Measurements from ENCODE around the gene IAH1.

Gene IAH1

DNA sequence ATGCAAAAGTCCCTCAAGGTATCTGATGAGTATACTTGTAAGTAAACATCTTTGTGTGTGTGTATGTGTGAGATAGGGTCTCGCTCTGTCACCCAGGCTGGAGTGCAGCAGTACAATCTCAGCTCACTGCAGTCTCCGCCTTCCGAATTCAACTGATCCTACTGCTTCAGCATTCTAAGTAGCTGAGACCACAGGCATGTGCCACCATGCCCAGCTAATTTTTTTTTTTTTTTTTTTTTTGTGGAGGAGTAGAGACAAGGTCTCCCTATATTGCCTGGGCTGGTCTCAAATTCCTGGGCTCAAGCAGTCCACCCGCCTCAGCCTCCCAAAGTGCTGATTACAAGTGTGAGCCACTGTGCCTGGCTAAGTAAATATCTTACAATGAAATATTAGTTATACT, 58.1 kb downstream of the IAH1 start:
- no peak for DNase-seq
- H3K9me3 ChIP-seq (ENCODE audit: control insufficient read depth, low read length): no peaks in the 10 kb centered on the region
- no peak overlapping the region for H3K4me2 ChIP-seq (ENCODE audit: low read length, poor library complexity, severe bottlenecking)
- H2BK120ac ChIP-seq (ENCODE audit: low read depth, low read length): no peak overlapping the region
- H3K27ac ChIP-seq (ENCODE audit: low read length, poor library complexity, severe bottlenecking): no peak overlapping the region
- H3K79me1 ChIP-seq (replicated peaks; ENCODE audit: low read length, poor library complexity, severe bottlenecking): peaks cover 26% of the 10 kb centered on the region
- H3K36me3 ChIP-seq (ENCODE audit: control insufficient read depth in 1 of 2, insufficient read depth in 2 of 2, low read depth in 1 of 2, low read length in 2 of 2): peaks cover 15 to 80% of the 10 kb centered on the region in 2 experiments
- 100% methylated on average over 1 of the region's 4 CpGs for WGBS
- no peak overlapping the region for H2BK5ac ChIP-seq (ENCODE audit: low read depth, low read length, poor library complexity, severe bottlenecking)
- H3K4me1 ChIP-seq (ENCODE audit: control insufficient read depth, insufficient read depth, low read depth, low read length): peaks cover 4% of the 10 kb centered on the region
- no peak overlapping the region for H3K14ac ChIP-seq (ENCODE audit: low read length in 2 of 2)
- no peak overlapping the region for H2BK12ac ChIP-seq (ENCODE audit: low read length in 2 of 2)
- H3K23ac ChIP-seq (ENCODE audit: low read length in 2 of 2): no peak overlapping the region
- no peak overlapping the region for H3K9ac ChIP-seq (ENCODE audit: low read length)
- H2AFZ ChIP-seq (ENCODE audit: low read depth, low read length): no peak overlapping the region
- no peak overlapping the region for H2BK15ac ChIP-seq (ENCODE audit: low read depth, poor library complexity, severe bottlenecking)
- H2AK5ac ChIP-seq (ENCODE audit: low read length, severe bottlenecking): no peak overlapping the region
- H4K8ac ChIP-seq (ENCODE audit: low read length): no peak overlapping the region
- no peaks in the 10 kb centered on the region for H3K27me3 ChIP-seq (ENCODE audit: control insufficient read depth in 1 of 2, insufficient read depth in 1 of 2, low read length in 2 of 2)
- no peak overlapping the region for H3K4me3 ChIP-seq (ENCODE audit: insufficient read depth in 1 of 2, low read depth in 1 of 2, low read length in 2 of 2)
- peak overlapping the region in 1 of 2 experiments; percentile 40 for H3K18ac ChIP-seq (ENCODE audit: low read depth in 1 of 2, low read length in 2 of 2)
- no peak overlapping the region for H3K4ac ChIP-seq (ENCODE audit: low read depth in 1 of 2, low read length in 2 of 2)
- no peak overlapping the region for H4K91ac ChIP-seq (ENCODE audit: low read length)

DNA sequence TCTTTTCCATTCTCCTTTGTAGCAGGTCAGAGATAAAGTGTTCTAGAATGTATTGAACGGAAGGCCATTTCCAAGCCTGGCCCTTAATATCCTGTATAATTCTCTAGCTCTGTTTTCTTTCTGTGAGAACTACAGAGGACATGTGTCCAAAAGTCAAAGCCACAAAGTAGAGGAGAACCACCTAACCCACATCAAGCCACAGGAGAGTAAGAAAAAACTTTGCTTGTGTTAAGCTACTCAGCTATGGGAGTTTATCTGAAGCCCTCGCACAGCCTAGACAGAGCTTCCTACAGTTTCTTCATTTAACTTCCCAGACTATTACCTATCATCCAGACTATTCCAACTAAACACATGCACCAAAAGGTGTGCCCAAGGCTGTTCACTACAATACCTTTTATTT, 59.3 kb downstream of the IAH1 start:
- Histone ChIP-seq H3K36me3 (ENCODE audit: control insufficient read depth in 1 of 2, insufficient read depth in 2 of 2, low read depth in 1 of 2, low read length in 2 of 2) (peaks cover 15 to 67% of the 10 kb centered on the region in 2 experiments), H3K4me2 (ENCODE audit: low read length, poor library complexity, severe bottlenecking) (no peak overlapping the region), H3K4ac (ENCODE audit: low read depth in 1 of 2, low read length in 2 of 2) (no peak overlapping the region), H2BK5ac (ENCODE audit: low read depth, low read length, poor library complexity, severe bottlenecking) (no peak overlapping the region), H3K79me1 (replicated peaks; ENCODE audit: low read length, poor library complexity, severe bottlenecking) (peaks cover 24% of the 10 kb centered on the region), H3K27me3 (ENCODE audit: control insufficient read depth in 1 of 2, insufficient read depth in 1 of 2, low read length in 2 of 2) (no peaks in the 10 kb centered on the region), H3K18ac (ENCODE audit: low read depth in 1 of 2, low read length in 2 of 2) (no peak overlapping the region), H3K27ac (ENCODE audit: low read length, poor library complexity, severe bottlenecking) (no peak overlapping the region), H3K4me1 (ENCODE audit: control insufficient read depth, insufficient read depth, low read depth, low read length) (peaks cover 4% of the 10 kb centered on the region), H2AFZ (ENCODE audit: low read depth, low read length) (no peak overlapping the region), H2BK120ac (ENCODE audit: low read depth, low read length) (no peak overlapping the region), H3K9me3 (ENCODE audit: control insufficient read depth, low read length) (no peaks in the 10 kb centered on the region), H3K23ac (ENCODE audit: low read length in 2 of 2) (no peak overlapping the region), H4K91ac (ENCODE audit: low read length) (no peak overlapping the region), H3K14ac (ENCODE audit: low read length in 2 of 2) (no peak overlapping the region), H2BK15ac (ENCODE audit: low read depth, poor library complexity, severe bottlenecking) (no peak overlapping the region), H3K9ac (ENCODE audit: low read length) (no peak overlapping the region), H2BK12ac (ENCODE audit: low read length in 2 of 2) (no peak overlapping the region), H2AK5ac (ENCODE audit: low read length, severe bottlenecking) (no peak overlapping the region), H3K4me3 (ENCODE audit: insufficient read depth in 1 of 2, low read depth in 1 of 2, low read length in 2 of 2) (no peak overlapping the region), H4K8ac (ENCODE audit: low read length) (no peak overlapping the region)
- WGBS: 99% methylated on average over 2 of the region's 2 CpGs
- no peak for DNase-seq

DNA sequence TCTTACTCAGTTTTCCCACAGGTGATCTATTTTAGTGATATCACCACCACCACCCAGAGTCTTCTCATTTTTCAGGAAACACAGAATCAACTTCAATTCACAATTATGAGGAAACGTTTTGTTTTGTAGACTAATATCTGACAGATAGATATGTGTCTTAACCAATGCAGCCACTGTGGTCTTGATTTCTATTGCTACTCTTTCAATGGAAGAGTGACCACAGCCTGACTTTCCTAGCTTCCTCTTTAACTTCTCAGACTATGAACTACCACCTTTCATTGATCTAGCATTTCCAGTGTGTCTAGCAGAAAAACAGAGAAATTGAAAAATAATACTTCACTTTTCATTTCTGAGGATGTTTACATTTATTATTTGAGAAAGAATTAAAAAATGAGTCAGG, 60.8 kb downstream of the IAH1 start:
- H3K4me2 ChIP-seq (ENCODE audit: low read length, poor library complexity, severe bottlenecking): no peak overlapping the region
- H3K14ac ChIP-seq (ENCODE audit: low read length in 2 of 2): no peak overlapping the region
- H2BK15ac ChIP-seq (ENCODE audit: low read depth, poor library complexity, severe bottlenecking): no peak overlapping the region
- no peak overlapping the region for H3K27ac ChIP-seq (ENCODE audit: low read length, poor library complexity, severe bottlenecking)
- H3K18ac ChIP-seq (ENCODE audit: low read depth in 1 of 2, low read length in 2 of 2): no peak overlapping the region
- no peak overlapping the region for H3K4me3 ChIP-seq (ENCODE audit: insufficient read depth in 1 of 2, low read depth in 1 of 2, low read length in 2 of 2)
- no peak overlapping the region for H2BK120ac ChIP-seq (ENCODE audit: low read depth, low read length)
- peaks cover 4% of the 10 kb centered on the region for H3K4me1 ChIP-seq (ENCODE audit: control insufficient read depth, insufficient read depth, low read depth, low read length)
- no peak overlapping the region for H3K4ac ChIP-seq (ENCODE audit: low read depth in 1 of 2, low read length in 2 of 2)
- no peak overlapping the region for H3K23ac ChIP-seq (ENCODE audit: low read length in 2 of 2)
- H3K36me3 ChIP-seq (ENCODE audit: control insufficient read depth in 1 of 2, insufficient read depth in 2 of 2, low read depth in 1 of 2, low read length in 2 of 2): peaks cover 11 to 52% of the 10 kb centered on the region in 2 experiments
- no peak overlapping the region for H2BK12ac ChIP-seq (ENCODE audit: low read length in 2 of 2)
- H2AK5ac ChIP-seq (ENCODE audit: low read length, severe bottlenecking): no peak overlapping the region
- peaks cover 18% of the 10 kb centered on the region for H3K79me1 ChIP-seq (replicated peaks; ENCODE audit: low read length, poor library complexity, severe bottlenecking)
- H3K9me3 ChIP-seq (ENCODE audit: control insufficient read depth, low read length): no peaks in the 10 kb centered on the region
- no peak overlapping the region for H4K8ac ChIP-seq (ENCODE audit: low read length)
- no peaks in the 10 kb centered on the region for H3K27me3 ChIP-seq (ENCODE audit: control insufficient read depth in 1 of 2, insufficient read depth in 1 of 2, low read length in 2 of 2)
- WGBS: no CpG with 5 or more reads among the region's 1 CpG
- no peak overlapping the region for H3K9ac ChIP-seq (ENCODE audit: low read length)
- no peak overlapping the region for H2AFZ ChIP-seq (ENCODE audit: low read depth, low read length)
- H2BK5ac ChIP-seq (ENCODE audit: low read depth, low read length, poor library complexity, severe bottlenecking): no peak overlapping the region
- H4K91ac ChIP-seq (ENCODE audit: low read length): no peak overlapping the region
- no peak for DNase-seq

DNA sequence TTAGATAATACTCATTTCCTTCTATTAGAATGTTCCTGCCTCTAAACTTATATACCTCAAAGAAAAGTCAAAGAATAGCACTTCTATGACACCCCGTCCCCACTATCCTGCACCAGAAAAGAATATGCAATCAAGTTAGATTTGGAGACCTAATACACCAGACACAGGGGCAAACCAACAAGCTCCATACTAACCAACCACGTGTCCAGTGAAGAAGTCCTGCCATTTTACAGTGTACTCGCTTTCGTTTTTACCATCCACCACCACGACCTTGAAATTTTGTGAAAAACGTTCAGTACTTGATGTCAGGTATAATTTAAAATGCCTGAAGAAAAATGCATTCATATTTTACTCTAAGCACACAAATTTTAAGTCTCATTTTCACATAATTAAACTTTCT, 62.2 kb downstream of the IAH1 start:
- H2BK12ac ChIP-seq (ENCODE audit: low read length in 2 of 2): no peak overlapping the region
- no peak overlapping the region for H2BK15ac ChIP-seq (ENCODE audit: low read depth, poor library complexity, severe bottlenecking)
- H3K14ac ChIP-seq (ENCODE audit: low read length in 2 of 2): no peak overlapping the region
- H3K27me3 ChIP-seq (ENCODE audit: control insufficient read depth in 1 of 2, insufficient read depth in 1 of 2, low read length in 2 of 2): no peaks in the 10 kb centered on the region
- peaks cover 11 to 52% of the 10 kb centered on the region in 2 experiments for H3K36me3 ChIP-seq (ENCODE audit: control insufficient read depth in 1 of 2, insufficient read depth in 2 of 2, low read depth in 1 of 2, low read length in 2 of 2)
- no peak overlapping the region for H3K9ac ChIP-seq (ENCODE audit: low read length)
- H2BK120ac ChIP-seq (ENCODE audit: low read depth, low read length): no peak overlapping the region
- no peaks in the 10 kb centered on the region for H3K9me3 ChIP-seq (ENCODE audit: control insufficient read depth, low read length)
- no peak for DNase-seq
- H4K91ac ChIP-seq (ENCODE audit: low read length): no peak overlapping the region
- no peak overlapping the region for H2BK5ac ChIP-seq (ENCODE audit: low read depth, low read length, poor library complexity, severe bottlenecking)
- H3K4ac ChIP-seq (ENCODE audit: low read depth in 1 of 2, low read length in 2 of 2): no peak overlapping the region
- 98% methylated on average over 6 of the region's 6 CpGs for WGBS
- H2AK5ac ChIP-seq (ENCODE audit: low read length, severe bottlenecking): no peak overlapping the region
- peaks cover 4% of the 10 kb centered on the region for H3K4me1 ChIP-seq (ENCODE audit: control insufficient read depth, insufficient read depth, low read depth, low read length)
- no peak overlapping the region for H3K4me3 ChIP-seq (ENCODE audit: insufficient read depth in 1 of 2, low read depth in 1 of 2, low read length in 2 of 2)
- H4K8ac ChIP-seq (ENCODE audit: low read length): no peak overlapping the region
- H2AFZ ChIP-seq (ENCODE audit: low read depth, low read length): no peak overlapping the region
- peaks cover 18% of the 10 kb centered on the region for H3K79me1 ChIP-seq (replicated peaks; ENCODE audit: low read length, poor library complexity, severe bottlenecking)
- H3K27ac ChIP-seq (ENCODE audit: low read length, poor library complexity, severe bottlenecking): no peak overlapping the region
- H3K23ac ChIP-seq (ENCODE audit: low read length in 2 of 2): no peak overlapping the region
- H3K18ac ChIP-seq (ENCODE audit: low read depth in 1 of 2, low read length in 2 of 2): peak overlapping the region in 1 of 2 experiments; percentile 21
- no peak overlapping the region for H3K4me2 ChIP-seq (ENCODE audit: low read length, poor library complexity, severe bottlenecking)

Measured in mesenchymal stem cell (in vitro differentiated cells and primary cell).